Measurements from ENCODE around the gene ZNF148.

ZNF148 gene

DNA sequence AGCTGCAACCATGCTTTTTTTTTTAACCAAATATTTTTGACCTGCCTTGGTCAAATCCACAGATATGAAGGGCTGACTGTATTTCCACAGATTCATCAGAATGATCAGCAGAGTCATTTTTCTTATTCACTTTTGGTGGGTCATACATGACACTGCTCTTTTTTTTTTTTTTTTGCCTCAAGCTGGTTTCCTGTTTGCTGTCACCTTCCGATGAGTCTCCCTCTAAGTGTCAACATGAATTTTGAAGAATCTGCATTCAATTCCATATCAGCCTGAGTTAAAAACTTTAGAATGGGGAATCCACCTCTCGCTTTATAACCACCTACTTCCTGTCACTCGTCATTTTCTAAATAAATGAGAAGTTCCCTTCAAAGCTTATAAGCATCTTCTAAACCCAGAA, 160.4 kb downstream of the ZNF148 start:
- no peak for DNase-seq (ENCODE audit: extremely low read depth, low read depth)

DNA sequence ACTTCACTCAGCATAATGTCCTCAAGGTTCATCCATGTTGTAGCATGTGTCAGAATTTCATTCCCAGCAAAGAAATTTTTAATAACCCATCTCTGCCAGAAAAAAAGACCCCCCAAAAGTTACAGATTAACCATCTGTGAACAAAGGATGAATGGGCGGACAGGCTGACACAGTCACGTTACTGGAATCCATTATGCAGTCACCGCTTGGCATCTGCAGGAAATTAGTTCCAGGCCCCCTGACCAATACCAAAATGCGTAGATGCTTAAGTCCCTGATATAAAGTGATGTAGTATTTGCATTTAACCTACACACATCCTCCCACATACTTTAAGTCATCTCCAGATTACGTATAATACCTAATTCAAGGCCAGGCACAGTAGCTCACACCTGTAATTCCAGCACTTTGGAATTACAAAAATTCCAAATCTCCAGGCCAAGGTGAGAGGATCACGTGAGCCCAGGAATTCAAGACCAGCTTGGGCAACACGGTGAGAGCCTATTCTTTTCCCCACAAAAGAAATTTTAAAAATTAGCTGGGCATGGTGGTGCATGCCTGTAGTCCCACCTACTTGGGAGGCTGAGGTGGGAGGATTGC, 161.1 kb downstream of the ZNF148 start:
- DNase-seq (ENCODE audit: extremely low read depth, low read depth), result no peak
- TF ChIP-seq, protein P1, sequence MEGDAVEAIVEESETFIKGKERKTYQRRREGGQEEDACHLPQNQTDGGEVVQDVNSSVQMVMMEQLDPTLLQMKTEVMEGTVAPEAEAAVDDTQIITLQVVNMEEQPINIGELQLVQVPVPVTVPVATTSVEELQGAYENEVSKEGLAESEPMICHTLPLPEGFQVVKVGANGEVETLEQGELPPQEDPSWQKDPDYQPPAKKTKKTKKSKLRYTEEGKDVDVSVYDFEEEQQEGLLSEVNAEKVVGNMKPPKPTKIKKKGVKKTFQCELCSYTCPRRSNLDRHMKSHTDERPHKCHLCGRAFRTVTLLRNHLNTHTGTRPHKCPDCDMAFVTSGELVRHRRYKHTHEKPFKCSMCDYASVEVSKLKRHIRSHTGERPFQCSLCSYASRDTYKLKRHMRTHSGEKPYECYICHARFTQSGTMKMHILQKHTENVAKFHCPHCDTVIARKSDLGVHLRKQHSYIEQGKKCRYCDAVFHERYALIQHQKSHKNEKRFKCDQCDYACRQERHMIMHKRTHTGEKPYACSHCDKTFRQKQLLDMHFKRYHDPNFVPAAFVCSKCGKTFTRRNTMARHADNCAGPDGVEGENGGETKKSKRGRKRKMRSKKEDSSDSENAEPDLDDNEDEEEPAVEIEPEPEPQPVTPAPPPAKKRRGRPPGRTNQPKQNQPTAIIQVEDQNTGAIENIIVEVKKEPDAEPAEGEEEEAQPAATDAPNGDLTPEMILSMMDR (IDR thresholded peaks at IDR 0.05; ENCODE audit: low read depth, low read length), result no peak

More for the DNA sequence above, 160.4 kb downstream of the ZNF148 start:
- TF ChIP-seq, protein P1 (IDR thresholded peaks at IDR 0.05; ENCODE audit: low read depth, low read length), result no peak

DNA sequence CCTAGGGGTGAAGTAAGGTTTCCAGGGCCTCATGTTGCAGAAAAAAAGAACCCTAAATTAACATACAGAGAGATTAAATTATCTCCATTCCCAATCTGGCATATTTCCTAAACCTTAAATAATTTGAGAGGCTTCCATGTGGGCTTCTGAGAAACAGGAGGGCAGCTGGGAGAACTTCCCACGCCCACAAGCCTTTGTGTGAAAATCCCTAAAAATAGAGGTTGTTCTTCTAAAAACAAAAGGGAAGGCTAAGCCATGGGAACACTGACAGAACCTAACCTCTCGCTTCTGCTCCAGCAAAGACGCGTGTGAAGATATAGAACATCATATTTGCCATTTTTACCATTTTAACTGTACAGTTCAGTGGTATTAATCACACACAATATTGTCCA, 161.8 kb downstream of the ZNF148 start:
- TF ChIP-seq, protein P1 (IDR thresholded peaks at IDR 0.05; ENCODE audit: low read depth, low read length), result no peak
- no peak for DNase-seq (ENCODE audit: extremely low read depth, low read depth)

DNA sequence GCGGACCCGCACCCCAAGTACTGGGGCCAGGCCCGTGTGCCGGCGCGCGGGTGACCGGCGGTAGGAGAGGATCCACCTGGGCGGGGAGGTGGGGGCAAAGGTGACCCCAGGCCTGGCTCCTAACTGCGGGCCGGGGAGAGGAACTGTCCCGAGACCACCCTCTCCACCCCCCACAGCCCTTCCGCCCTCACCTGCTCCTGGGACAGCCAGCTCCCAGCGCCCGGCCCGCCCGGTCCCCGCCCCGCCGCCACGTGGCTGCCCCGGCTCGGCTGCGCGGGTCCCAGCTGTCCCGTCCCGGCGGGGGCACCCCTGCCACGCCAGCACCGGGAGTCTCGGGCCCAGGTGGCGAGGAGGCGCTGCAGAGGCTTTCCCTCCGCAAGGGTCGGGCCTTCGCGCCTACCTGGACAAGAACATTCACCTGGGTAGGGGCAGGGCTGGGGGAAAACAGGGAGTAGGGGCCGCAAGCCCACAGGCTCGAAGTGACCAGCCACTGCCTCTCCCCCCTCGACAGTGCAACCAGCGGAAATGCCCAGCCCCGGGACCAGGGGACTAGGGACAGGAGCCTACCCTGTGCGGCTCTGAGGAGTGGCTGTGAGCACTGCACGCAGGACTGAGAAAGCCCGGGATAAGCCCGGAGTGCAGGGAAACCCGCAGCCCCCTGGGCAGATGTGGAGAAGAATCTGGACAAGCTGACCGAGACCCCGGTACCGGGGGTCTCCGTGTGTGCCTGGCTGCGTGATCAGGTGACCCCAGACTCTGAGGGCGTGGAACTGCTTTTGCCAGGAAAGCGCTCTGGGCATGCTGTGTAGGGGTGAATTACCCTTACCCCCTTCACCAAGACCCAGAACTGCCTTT, 162.4 kb downstream of the ZNF148 start, which contains the start of gene SLC12A8:
Gene SLC12A8, minus strand, starts transcription at position 240 of the 855 bp plus-strand sequence. CDS start 1,399 bp downstream, outside the sequence.
- TF ChIP-seq, protein P1 (IDR thresholded peaks at IDR 0.05; ENCODE audit: low read depth, low read length), result no peak
- no peak for DNase-seq (ENCODE audit: extremely low read depth, low read depth)

DNA sequence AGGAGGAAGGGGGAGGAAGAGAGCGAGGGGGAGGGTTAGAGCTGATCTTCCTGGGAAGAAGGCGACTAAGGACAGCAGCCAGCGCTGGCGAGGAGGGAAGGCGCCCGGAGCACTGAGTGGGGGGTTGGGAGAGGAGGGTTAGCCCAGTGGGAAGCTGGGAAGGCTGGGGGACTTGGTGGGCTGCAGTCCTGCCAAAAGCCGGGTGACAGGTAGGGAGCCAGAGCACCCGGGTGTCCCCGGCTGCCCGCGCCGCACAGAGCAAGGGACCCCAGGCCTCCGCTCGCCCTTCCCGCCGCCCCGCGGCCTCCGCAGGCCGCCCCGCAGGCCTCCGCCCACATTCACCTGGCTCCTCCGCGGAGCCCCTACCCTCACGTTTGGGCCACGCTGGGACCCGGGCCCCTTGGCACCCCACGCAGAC, 163.0 kb downstream of the ZNF148 start:
- DNase-seq (ENCODE audit: extremely low read depth, low read depth), result no peak
- TF ChIP-seq, protein P1 (IDR thresholded peaks at IDR 0.05; ENCODE audit: low read depth, low read length), result no peak

DNA sequence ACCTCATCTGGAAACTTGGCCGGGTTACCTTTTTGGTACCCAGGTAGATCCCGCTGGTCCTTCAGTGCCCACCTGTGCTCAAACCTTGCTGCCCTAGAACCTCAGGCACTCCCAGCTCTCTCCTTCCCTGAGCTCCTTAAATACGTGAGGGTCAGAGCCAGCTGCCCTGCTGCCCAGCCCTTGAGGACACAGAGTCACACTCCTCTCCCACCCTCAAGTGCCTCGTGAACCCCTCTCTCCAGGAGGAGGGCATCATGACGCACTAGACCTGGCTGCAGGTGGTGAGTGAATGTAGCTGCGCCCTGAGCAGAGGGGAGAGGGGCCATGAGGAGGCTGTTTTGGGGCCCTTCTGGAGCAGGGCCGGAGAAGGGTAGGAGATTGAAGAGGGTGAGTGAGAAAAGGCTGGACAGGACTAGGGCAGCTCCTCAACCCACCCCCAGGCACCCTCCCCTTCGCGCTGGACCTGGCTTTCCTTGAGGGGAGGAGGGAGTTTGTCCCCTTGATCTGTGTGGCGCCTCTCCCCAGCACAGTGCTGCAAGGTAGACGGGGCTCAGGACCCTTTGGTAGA, 163.5 kb downstream of the ZNF148 start:
- TF ChIP-seq, protein P1 (IDR thresholded peaks at IDR 0.05; ENCODE audit: low read depth, low read length), result no peak
- no peak for DNase-seq (ENCODE audit: extremely low read depth, low read depth)

Measured in AG09319 (cell line).